ENCODE results near the gene RORB.

DNA sequence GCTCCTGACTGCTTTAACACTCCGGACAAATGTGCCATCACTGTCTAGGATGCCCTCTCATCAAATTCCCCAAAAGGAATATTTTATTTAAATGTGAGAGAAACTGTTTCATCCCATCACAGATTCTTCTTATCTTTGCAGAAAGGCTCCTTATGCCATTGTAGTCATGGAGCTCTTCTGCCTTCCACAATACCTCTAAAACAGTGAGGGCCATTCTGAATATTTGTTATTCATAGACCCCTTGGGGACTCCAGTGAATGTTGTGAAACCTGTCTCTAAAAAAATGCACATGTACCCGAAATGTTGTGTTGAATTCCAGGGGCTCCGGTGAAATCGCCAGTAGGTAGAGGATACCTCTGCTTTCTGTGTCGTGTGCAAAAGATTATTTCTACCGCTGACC, 176.9 kb downstream of the RORB start:
- TF ChIP-seq, protein P1, sequence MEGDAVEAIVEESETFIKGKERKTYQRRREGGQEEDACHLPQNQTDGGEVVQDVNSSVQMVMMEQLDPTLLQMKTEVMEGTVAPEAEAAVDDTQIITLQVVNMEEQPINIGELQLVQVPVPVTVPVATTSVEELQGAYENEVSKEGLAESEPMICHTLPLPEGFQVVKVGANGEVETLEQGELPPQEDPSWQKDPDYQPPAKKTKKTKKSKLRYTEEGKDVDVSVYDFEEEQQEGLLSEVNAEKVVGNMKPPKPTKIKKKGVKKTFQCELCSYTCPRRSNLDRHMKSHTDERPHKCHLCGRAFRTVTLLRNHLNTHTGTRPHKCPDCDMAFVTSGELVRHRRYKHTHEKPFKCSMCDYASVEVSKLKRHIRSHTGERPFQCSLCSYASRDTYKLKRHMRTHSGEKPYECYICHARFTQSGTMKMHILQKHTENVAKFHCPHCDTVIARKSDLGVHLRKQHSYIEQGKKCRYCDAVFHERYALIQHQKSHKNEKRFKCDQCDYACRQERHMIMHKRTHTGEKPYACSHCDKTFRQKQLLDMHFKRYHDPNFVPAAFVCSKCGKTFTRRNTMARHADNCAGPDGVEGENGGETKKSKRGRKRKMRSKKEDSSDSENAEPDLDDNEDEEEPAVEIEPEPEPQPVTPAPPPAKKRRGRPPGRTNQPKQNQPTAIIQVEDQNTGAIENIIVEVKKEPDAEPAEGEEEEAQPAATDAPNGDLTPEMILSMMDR (IDR thresholded peaks at IDR 0.05) = no peak
- TF ChIP-seq POLR2A (IDR thresholded peaks at IDR 0.05) = no peak
